GM13977 (cell line): ENCODE data around the gene COQ8B.

Experiments used
- DNase-seq: peaks from one replicate; pipeline ENCODE4 v3.0.0; 2012; ENCODE audit warnings: low spot score
- CTCF ChIP-seq: IDR thresholded peaks from 2 replicates; pipeline ENCODE4 v1.5.1; 2012; ENCODE audit warnings: mild to moderate bottlenecking, control low read depth; ENCODE audit not compliant: insufficient read depth; ENCODE audit errors: extremely low read depth, missing control alignments
- in situ Hi-C: fragments of 300-500 bp; cut with MboI; formaldehyde crosslinking; loops from one replicate; pipeline ENCODE4 v1.12.0; 2022; ENCODE audit warnings: low sequenced_read_pairs, low pct_unique_long_range_greater_than_20kb, mixed read lengths, inconsistent platforms; ENCODE audit not compliant: unreplicated experiment

COQ8B gene

DNA sequence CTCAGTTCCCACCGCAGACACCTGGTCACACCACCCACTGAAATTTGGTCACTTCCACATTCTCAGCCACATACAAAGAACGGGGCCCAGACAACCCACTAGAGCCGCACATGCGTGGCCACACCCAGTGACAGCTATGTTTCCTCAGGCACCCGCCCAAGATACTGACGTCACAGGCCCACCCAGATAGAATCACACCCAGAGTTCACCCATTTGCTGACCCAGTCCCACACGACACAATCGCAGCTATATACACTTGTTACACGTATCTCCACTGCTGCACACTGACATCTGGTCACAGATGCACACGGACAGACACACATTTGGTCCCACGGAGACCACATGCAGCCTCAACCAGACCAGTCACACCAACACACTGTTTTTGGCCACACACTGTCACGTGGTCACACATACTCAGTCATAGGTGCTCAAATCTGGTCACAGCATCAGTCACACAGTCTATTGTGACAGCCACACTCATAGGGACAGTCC is 29.1 kb downstream of the COQ8B start:
- no peak for TF ChIP-seq CTCF
- in situ Hi-C loops, result no loop called here
- DNase-seq, result no peak

GRCh38 chr19:40686882-40687524 is 29.7 kb downstream of the COQ8B start:
- in situ Hi-C loops, result no loop called here
- DNase-seq, result no peak
- TF ChIP-seq CTCF, result no peak

DNA sequence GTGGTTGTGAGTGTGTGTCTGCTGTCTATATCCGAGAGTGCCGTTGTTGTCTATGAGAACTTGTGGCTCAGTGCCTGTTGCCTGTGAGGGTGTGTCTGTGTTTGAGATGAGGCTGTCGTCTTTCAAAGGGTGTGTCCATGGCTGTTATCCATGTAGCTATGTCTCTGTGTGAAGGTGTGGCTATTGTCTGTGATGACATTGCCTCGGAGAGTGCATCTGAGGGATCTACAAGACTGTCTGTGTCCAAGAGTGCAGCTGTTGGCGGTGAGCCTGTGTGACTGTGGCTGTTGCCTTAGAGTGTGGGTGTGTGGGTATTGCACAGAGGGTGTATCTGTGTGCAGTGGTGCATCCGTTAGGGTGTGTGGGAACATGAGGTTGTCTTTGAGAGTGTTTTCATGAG is 31.1 kb downstream of the COQ8B start:
- DNase-seq, result no peak
- TF ChIP-seq CTCF, result no peak
- in situ Hi-C loops, result no loop called here

DNA sequence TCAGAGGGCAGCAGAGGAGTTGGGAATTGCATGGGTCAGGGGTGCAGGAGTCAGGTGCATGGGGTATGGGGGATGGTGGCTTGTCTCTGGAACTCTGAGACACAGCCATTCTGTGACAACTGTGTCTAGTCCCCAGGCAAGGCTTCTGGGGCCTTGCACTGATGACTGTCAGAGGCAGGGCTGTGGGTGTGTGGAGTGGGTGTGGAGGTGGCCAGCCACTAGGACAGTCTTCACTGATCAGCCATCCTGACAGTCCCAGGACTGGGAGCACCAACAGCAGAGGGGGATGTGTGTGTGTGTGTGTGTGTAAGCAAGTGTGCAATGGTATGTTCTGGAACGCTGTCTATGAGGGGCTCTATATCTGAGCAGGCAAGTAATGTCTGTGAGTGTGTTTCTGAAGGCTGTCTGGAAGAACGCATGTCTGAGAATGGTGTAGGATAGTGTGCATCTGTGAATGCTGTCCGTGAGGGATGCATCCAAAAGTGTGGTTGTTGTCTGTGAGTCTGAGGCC is 31.6 kb downstream of the COQ8B start:
- in situ Hi-C loops, result no loop called here
- DNase-seq, result no peak
- no peak for TF ChIP-seq CTCF

GRCh38 chr19:40684280-40684679 is 32.4 kb downstream of the COQ8B start:
- no peak for DNase-seq
- in situ Hi-C loops, result no loop called here
- no peak for TF ChIP-seq CTCF

DNA sequence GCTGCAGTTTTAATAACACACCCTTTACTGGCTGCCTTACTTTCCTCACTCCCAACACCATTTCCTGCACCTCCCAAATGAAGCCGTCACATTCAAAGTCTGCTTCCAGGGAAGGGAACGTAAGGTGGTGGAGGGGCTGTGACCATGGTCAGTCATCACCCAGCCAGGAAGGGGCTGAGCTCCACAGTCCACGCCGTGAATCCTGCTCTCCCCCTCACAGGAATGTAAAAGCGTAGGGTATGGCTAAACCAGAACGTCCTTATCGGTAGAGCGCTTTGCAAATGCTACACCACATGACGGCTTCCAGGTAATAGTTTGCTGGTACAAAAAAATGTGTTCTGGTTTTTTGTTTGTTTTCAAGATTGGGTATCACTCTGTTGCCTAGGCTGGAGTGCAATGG is 33.2 kb downstream of the COQ8B start:
- TF ChIP-seq CTCF, result no peak
- in situ Hi-C loops, result no loop called here
- DNase-seq, result no peak
